HG03378 (cell line): ENCODE measurements around the gene GLMP.

Experiments
- ATAC-seq: cut with Tn5 transposase; IDR thresholded peaks from one replicate; pipeline ENCODE4 v1.9.1; 2021; ENCODE audit warnings: mild to moderate bottlenecking, moderate library complexity; ENCODE audit not compliant: unreplicated experiment

The GLMP gene

GRCh38 chr1:156286061-156286460, 9.4 kb downstream of the GLMP start:
- ATAC-seq = no peak

DNA sequence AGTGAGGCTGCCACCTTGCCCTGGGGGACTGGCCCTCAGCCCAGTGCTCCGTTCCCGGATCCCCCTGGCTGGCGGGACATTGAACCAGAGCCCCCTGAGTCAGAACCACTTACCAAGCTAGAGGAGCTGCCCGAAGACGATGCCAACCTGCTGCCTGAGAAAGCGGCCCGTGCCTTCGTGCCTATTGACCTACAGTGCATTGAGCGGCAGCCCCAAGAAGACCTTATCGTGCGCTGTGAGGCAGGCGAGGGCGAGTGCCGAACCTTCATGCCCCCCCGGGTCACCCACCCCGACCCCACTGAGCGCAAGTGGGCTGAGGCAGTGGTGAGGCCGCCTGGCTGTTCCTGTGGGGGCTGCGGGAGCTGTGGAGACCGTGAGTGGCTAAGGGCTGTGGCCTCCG, 10.0 kb downstream of the GLMP start:
- ATAC-seq = no peak

GRCh38 chr1:156284757-156285156, 10.7 kb downstream of the GLMP start:
- no peak for ATAC-seq

DNA sequence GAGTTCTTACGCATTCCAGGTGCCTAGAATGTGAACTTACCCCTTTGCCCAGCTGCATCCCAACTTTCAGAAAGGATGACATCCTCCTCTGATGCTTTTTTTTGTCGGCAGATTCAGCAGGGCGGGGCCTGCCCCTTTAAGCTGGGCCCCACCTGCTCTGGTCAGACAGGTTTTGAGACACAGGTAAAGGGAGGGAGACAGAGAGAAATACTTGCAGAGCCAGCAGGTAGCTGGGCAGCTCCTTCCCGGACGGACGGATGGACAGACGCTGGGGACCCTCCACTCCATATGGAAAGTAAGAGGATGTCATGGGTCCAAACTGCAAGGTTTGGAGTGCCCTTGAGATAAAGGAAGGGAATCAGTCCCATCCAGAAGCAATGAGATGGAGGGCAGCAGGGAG, 11.4 kb downstream of the GLMP start, which contains the start of gene TMEM79:
TMEM79 (plus strand) TSS at position 214 of the 400 bp plus-strand sequence. CDS start 902 bp downstream, outside the sequence.
- ATAC-seq = no peak

DNA sequence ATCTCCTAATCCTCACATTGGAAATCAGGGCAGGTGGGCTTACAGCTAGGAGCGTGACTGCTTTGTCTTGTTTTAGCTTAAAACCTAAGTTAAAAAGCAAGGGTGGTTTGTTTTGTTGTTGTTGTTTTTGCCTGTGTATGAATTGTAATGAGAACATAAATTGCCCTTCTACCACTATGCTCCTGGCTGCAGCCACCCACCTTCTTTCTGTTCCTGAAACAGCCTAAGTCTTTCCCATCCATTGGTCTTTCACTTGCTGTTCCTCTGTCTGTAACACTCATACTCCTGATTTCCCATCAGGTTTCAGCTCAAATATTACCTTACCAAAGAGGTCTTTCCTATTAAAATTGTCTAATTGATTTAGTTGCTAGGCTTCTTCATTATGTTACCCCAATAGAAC, 12.0 kb downstream of the GLMP start:
- no peak for ATAC-seq

GRCh38 chr1:156282479-156283222, 12.8 kb downstream of the GLMP start, which contains the start of gene SMG5:
Gene SMG5 (minus strand): TSS chr1:156282825. CDS start chr1:156282680, 145 bp downstream.
- peak; percentile 71 for ATAC-seq

DNA sequence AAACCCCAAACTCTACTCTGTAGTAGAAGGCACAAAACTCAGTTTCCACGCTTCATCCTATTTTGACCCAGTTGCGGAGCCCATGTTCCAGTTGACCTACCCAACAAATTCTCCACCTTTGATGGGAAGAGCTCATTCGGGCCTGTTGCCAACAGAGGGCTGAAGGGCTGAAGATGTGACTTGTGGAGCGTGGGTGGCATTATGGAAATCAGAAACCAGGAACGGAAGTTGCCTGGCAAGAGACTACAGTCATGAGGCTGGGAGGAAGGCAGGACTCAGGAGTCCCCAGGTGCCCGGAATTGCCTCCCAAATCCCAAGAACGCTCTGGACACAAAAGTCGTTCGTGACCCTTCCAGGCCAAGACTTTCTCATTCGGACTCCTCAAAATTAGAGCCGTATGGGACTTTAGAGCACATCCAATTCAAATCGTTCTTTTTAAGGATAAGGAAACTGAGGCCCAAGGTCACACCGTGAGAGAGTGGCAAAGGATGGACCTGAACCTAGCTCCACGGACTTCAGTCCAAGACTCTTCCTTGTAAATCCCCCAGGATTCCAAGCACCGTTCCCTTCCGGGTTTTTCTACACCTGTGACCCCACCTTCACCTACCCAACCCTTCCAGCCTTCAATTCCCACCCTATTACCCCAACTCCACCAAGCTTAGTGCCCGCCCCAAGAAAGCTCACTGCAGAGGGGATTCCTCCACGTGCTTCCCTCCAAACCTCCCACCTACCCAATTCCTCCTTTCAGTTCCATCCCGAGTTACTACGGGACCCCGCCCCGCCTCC, 13.6 kb downstream of the GLMP start:
- peak; percentile 2 for ATAC-seq

DNA sequence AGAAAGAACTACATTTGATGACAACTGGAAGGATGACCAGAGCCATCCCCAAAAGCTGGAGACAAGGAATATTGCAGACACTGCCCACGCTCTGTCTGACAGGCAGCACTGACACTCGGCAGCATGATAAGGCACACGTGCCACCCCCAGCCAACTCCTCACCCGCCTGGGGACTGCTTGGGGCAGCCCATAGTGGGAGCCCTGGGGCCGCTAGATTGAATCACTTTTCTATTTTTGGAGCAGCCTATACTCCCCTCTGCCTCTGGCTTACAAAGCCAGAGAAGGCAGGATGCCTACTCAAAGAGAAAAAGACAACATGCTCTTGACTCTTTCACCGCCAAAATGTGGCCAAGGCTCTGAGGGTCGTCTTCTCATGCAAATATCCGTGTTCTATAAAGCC, 14.2 kb downstream of the GLMP start:
- no peak for ATAC-seq

- no peak for ATAC-seq
These were observed 15.6 kb downstream of the GLMP start for GRCh38 chr1:156279837-156280236.

- ATAC-seq = no peak
These were observed 18.5 kb downstream of the GLMP start for GRCh38 chr1:156276966-156277381.

DNA sequence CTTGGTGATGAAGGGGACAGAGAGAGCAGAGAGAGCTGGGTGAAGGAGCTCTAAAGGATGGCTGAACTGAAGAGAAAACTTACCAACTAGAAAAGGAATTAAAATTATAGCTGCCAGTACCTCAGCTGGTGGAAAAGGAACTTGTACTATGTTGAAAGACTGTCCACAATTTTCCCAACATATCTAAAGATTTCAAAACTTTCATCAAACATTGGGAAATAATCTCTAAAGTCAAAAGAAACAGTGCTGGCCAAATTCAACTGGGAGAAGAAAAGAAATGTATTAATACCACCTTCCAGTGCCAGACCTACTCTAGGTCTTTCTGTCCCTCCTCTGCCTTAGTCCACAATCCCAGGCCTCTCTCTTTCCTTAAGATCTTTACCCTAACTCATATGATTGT, 18.9 kb downstream of the GLMP start:
- no peak for ATAC-seq

- ATAC-seq = no peak
These were observed 25.2 kb downstream of the GLMP start for GRCh38 chr1:156270314-156270713.

DNA sequence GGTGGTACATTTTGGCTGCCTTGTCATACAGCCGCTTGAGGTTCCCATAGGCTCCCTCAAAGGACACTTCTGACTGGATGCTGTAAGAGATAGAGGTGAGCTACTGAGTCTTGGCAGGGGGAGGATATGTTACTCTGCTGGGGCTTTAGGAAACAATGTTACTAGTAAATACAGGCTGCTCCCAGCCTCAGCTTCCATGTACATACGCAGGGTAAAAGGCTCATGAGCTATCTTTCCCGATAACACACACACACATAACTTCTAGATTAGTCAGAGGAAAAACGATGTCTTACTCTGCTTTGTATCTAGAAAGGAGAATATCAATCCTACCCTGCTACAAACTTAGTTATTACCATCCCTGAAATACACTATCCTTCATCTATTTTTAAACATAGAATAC, 27.1 kb downstream of the GLMP start:
- no peak for ATAC-seq

DNA sequence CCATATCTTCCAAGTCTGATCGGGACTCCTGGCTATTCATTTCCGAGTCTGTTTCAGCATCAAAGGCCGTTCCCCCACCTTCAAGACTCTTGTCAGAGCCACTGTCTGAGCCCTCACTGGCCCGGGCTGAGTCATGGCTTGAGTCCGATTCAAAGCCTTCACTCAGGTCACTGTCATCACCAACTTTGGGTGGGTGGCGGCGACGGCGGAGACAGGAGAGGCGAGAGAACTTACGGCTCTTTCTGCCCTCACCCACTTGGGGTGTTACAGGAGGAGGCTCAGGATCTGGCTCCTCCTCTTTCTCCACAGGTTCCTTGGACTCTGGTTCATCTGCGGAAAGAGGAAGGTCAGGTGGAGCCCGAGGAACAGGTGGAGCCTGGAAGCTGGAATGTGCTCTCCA, 29.4 kb downstream of the GLMP start:
- ATAC-seq = no peak

- ATAC-seq = no peak
These were observed 32.2 kb downstream of the GLMP start for GRCh38 chr1:156263288-156263655.

- no peak for ATAC-seq
These were observed 32.8 kb downstream of the GLMP start for GRCh38 chr1:156262461-156263287.

GRCh38 chr1:156260896-156261295, 34.6 kb downstream of the GLMP start:
- no peak for ATAC-seq

DNA sequence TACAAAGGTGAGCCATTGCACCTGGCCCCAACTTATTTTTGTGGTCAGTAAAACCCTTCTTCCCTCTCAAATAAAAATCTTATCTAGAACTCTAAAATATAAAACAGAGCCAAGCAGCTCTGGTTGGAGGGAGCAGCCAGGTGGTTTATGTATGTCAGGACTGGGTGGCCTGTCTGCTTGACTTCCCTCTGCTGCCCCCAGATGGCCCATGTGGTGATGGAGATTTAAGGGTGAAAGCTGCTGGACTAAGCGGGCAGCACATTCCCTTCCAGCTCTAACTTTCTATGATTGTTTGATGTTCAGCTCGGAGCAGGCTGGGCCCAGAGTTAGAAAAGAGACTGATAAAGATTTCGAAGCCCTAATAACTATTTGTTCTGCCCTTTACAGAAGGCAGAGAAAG, 35.7 kb downstream of the GLMP start:
- no peak for ATAC-seq

DNA sequence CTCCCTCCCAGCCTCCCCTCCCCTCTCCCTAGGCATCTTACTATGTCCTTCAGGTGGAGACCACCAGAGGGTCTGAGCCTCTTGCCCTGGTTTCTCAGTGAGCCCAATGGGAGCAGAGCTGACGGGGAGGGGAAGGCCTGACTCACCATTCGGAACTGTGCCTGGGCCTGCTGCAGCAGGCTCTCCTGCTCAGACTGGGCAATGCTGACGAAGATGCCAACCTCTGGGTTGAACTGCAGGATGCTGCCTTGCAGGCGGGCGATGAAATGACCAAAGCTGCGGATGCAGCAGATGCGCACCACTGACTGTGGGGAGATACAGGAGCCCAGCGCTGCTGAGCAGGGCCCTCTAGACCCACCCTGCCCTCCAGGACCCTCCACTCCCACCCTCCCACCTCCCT, 36.6 kb downstream of the GLMP start:
- no peak for ATAC-seq

DNA sequence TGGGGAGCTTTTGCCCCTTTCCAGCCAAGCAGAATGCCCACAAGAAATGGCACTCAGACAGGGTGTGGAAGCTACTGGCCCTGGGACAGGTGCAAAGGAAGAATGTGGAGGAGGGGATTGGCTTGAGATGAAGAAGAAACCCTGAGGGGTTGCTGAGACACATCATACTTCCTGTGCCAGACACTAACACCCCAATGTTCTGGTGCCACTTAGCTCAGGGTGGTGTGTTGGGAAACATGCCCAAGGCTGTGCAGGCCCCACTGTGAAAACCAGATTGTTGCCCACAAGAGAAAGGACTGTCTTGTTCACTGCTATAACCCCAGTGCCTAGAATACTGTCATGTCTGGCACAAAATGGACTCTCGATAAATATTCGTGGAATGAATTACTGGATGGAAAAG, 37.8 kb downstream of the GLMP start:
- ATAC-seq = no peak

DNA sequence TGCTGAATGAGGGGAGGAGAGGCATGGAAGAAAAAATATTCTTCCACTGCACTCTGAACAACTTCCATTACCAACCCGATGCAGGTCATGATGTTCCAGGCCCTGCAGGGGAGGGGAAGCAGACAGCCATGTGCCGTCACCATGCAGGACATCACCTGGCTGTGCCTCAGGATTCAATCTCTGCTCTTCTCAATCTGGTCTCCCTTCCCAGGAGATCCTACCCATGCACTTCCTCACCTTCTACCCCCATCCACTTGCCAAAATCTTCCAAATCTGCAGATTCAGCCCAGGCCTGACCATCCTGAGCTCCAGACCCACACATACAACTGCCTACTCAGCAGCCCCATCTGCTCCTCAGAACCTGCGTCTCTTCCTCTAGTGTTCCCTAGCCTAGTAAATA, 41.8 kb downstream of the GLMP start:
- no peak for ATAC-seq
